ENCODE results near the gene FAM20C. TPM values are rescaled to one million over a fixed set of nuclear protein-coding genes. Genes with fewer than 3 reads are reported as not detected.

The FAM20C gene
- total RNA-seq, 4 donors from 2014 or later, result 46.5 to 79.2 (median 69.8) TPM

DNA sequence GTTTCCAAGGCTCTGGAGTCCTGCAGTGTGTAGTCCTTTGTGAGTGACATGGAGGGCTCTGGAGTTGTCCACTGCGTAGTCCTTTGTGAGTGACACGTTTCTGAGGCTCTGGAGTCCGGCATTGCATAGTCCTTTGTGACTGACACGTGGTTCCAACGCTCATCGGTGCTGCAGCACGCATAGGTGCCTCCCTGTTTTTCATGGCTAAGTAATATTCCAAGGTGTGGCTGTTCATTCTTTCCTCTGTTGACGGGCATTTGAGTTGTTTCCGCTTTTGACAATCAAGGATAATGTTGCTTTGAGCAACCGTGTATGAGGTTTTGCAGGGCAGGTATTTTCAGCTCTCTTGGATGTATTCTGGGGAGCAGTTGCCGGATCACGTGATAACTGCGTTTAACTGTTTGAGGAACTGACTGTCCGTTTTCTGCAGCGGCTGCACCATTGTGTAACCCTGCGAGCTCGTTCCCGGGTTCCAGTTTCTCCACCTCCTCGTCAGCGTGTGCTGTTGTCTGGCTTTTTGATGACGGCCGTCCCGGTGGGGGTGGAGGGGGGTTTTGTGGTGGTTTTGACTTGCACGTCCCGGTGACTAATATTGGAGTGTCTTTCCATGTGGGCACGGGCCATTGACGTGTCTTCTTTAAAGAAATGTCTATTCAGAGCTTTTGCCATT lies 21.1 kb downstream of the FAM20C start:
- H3K9me3 ChIP-seq, result no peaks in the 10 kb centered on the region
- intact Hi-C loops (cut with DNase I), result no loop called here
- 92% methylated on average over 27 of the region's 27 CpGs for WGBS
- H3K4me1 ChIP-seq, result peaks cover 4 to 63% (median 62%) of the 10 kb centered on the region in 4 donors
- no peak for TF ChIP-seq EP300 (IDR thresholded peaks at IDR 0.05)
- no peak for TF ChIP-seq POLR2A (IDR thresholded peaks at IDR 0.05; ENCODE audit: low read depth)
- TF ChIP-seq POLR2AphosphoS5 (IDR thresholded peaks at IDR 0.05), result no peak
- TF ChIP-seq, protein P1, sequence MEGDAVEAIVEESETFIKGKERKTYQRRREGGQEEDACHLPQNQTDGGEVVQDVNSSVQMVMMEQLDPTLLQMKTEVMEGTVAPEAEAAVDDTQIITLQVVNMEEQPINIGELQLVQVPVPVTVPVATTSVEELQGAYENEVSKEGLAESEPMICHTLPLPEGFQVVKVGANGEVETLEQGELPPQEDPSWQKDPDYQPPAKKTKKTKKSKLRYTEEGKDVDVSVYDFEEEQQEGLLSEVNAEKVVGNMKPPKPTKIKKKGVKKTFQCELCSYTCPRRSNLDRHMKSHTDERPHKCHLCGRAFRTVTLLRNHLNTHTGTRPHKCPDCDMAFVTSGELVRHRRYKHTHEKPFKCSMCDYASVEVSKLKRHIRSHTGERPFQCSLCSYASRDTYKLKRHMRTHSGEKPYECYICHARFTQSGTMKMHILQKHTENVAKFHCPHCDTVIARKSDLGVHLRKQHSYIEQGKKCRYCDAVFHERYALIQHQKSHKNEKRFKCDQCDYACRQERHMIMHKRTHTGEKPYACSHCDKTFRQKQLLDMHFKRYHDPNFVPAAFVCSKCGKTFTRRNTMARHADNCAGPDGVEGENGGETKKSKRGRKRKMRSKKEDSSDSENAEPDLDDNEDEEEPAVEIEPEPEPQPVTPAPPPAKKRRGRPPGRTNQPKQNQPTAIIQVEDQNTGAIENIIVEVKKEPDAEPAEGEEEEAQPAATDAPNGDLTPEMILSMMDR (IDR thresholded peaks at IDR 0.05), result no peak
- H3K27ac ChIP-seq (replicated peaks in 1 of 4), result peak overlapping the region in 2 of 4 donors; percentile 58 to 68
- DNase-seq (ENCODE audit: extremely low spot score), result no peak
- H3K36me3 ChIP-seq, result peaks cover 5 to 60% (median 46%) of the 10 kb centered on the region in 4 donors
- no peaks in the 10 kb centered on the region for H3K27me3 ChIP-seq
- no peak overlapping the region for H3K4me3 ChIP-seq

DNA sequence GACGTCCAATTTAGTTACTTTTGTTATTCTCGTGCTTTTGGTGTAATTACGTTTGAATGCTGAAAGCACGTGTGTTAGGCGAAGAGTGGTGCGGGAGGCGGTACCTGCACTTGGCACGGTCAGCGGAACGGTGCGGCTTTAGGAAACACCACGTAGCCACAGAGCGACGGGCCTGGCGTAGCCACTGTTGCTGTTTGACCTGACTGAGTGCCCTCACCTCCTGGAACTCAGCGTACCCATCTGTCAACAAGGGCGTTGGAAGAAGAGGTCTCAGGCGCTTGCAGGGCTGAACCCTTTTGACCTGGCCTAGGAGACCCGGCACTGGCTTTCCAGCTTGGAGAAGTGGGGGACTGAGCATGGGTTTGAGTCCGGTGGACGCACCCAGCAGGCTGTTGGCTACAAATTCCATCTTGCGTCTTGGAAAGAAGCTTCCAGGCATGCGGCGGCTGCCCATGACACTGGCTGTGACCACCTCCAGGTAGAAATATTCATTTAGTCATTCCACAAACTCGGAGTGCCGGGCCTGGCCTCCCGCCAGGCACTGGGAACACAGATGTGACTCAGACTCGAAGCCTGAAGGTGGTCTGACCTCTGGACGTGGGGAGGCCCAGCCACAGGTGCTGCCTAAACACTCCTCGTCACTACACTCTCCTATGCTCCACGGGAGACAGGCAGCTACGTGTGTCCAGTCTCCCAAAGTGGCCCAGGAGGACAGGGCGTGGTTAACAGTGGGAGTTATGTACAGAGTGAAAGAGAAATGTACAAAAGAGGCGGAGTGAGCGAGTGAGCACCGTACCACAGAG lies 22.2 kb downstream of the FAM20C start:
- TF ChIP-seq POLR2A (IDR thresholded peaks at IDR 0.05; ENCODE audit: low read depth) (no peak), EP300 (IDR thresholded peaks at IDR 0.05) (peak; percentile 4)
- Histone ChIP-seq H3K27me3 (no peaks in the 10 kb centered on the region), H3K27ac (replicated peaks in 1 of 4) (peak overlapping the region; percentile 56 to 68 (median 60)), H3K9me3 (no peaks in the 10 kb centered on the region), H3K36me3 (peaks cover 0 to 60% (median 42%) of the 10 kb centered on the region in 4 donors), H3K4me3 (no peak overlapping the region), H3K4me1 (peaks cover 12 to 64% (median 64%) of the 10 kb centered on the region in 4 donors)
- 75% methylated on average over 31 of the region's 36 CpGs for WGBS
- intact Hi-C loops (cut with DNase I), result no loop called here
- DNase-seq (ENCODE audit: extremely low spot score), result no peak

DNA sequence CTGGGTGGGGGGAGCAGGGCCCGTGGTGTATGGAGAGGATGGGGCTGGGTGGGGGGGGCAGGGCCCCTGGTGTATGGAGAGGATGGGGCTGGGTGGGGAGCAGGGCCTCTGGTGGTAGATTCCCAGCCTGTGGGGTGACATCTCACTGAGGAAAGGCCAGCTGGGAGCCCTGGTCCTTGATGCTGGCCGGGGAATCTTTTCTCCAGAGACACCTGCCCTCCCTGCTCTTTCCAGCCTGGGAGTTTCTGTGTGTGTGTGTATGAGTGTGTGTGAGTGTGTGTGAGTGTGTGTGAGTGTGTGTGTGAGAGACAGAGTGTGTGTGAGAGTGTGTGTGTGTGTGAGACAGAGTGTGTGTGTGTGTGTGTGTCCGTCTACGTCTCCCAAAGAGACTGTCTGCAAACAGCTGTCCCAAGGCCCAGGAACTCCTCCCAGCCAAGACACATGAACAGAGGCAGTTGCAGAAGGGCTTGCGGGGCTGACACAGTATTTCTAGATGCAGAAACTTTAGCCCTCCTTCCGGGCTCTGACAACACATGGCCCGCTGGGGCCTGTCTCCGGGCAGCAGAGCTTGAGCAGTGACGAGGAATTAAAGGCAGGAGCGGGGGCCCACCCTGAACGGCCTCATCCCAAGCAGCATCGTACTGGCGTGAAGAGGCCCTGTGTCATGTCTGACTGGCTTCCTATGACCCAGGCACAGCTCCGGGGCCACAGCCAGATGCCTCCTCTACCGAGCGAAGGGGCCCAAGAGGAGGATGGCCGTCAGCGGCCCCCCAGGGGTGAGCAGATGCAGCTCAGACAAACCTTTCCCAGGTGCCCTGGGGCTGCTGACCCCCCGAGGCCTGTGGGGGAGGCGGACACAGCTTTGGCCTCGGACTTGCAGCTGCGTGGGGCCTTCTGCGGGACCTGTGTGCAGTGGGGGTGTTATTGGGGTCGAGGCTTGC lies 24.3 kb downstream of the FAM20C start:
- DNase-seq (ENCODE audit: extremely low spot score), result no peak
- TF ChIP-seq, protein P1 (IDR thresholded peaks at IDR 0.05), result no peak
- no peak for TF ChIP-seq EP300 (IDR thresholded peaks at IDR 0.05)
- WGBS, result 50% methylated on average over 14 of the region's 24 CpGs
- Histone ChIP-seq H3K27me3 (no peaks in the 10 kb centered on the region), H3K4me1 (peaks cover 20 to 70% (median 64%) of the 10 kb centered on the region in 4 donors), H3K36me3 (peaks cover 0 to 40% (median 30%) of the 10 kb centered on the region in 4 donors), H3K4me3 (no peak overlapping the region), H3K9me3 (no peaks in the 10 kb centered on the region), H3K27ac (replicated peaks in 1 of 4) (peak overlapping the region; percentile 44 to 80 (median 66))
- intact Hi-C loops (cut with DNase I), result no loop called here

DNA sequence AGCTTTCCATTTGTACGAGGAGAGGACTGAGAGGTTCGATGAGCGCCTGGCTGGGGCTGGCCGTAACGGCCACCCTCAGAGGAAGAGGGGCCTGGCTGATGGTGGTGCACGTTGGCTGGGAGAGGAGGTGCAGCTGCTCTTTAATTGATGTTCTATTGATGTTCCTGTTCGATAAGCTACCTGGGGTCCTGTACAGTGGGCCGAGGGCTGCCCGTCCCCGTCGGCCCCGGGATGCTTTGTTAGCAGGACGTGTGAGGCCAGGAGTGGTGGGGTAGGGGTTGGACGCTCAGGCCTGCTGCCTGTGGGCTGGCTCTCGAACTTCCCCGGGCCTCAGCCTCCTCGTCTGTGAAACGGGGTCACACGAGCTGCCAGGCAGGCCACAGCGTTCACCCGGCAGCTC lies 25.4 kb downstream of the FAM20C start:
- intact Hi-C loops (cut with DNase I), result no loop called here
- Histone ChIP-seq H3K27me3 (no peaks in the 10 kb centered on the region), H3K4me3 (no peak overlapping the region), H3K9me3 (no peaks in the 10 kb centered on the region), H3K36me3 (peaks cover 0 to 28% (median 22%) of the 10 kb centered on the region in 4 donors), H3K27ac (replicated peaks in 1 of 4) (peak overlapping the region; percentile 36 to 80 (median 66)), H3K4me1 (peaks cover 20 to 81% (median 73%) of the 10 kb centered on the region in 4 donors)
- TF ChIP-seq POLR2AphosphoS5 (IDR thresholded peaks at IDR 0.05) (no peak), POLR2A (IDR thresholded peaks at IDR 0.05; ENCODE audit: low read depth) (no peak)
- TF ChIP-seq, protein P1 (IDR thresholded peaks at IDR 0.05), result no peak
- WGBS, result 92% methylated on average over 16 of the region's 21 CpGs
- no peak for DNase-seq (ENCODE audit: extremely low spot score)
